Measurements from ENCODE around the gene KIAA1671.

DNA sequence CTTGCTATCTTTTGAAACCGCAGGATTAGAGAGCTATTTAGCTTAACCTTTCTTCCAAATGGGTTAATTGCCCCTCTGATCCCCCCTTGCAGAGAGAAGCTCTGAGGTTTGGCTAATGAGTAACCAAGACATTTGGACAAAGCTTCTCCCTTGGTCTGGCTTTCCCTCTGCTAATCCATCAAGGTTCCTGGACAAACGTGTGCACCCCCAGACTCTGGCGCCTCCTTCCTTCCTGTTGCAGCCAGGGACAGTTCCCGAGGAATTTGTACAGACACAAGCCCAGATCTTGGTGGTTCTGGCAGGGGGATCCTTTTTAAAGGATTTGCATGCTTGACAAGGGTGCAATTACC is 1.6 kb downstream of the KIAA1671 start:
- TF ChIP-seq, protein P1, sequence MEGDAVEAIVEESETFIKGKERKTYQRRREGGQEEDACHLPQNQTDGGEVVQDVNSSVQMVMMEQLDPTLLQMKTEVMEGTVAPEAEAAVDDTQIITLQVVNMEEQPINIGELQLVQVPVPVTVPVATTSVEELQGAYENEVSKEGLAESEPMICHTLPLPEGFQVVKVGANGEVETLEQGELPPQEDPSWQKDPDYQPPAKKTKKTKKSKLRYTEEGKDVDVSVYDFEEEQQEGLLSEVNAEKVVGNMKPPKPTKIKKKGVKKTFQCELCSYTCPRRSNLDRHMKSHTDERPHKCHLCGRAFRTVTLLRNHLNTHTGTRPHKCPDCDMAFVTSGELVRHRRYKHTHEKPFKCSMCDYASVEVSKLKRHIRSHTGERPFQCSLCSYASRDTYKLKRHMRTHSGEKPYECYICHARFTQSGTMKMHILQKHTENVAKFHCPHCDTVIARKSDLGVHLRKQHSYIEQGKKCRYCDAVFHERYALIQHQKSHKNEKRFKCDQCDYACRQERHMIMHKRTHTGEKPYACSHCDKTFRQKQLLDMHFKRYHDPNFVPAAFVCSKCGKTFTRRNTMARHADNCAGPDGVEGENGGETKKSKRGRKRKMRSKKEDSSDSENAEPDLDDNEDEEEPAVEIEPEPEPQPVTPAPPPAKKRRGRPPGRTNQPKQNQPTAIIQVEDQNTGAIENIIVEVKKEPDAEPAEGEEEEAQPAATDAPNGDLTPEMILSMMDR (IDR thresholded peaks at IDR 0.05), result no peak
- TF ChIP-seq EP300 (IDR thresholded peaks at IDR 0.05) (no peak), POLR2A (IDR thresholded peaks at IDR 0.05) (no peak)

Measured in gastroesophageal sphincter (tissue), 3 donors.